SIG-M5 (cell line): ENCODE results near the gene CYB5A.

Experiments
- DNase-seq: peaks from one replicate; lab custom pipeline; 2025; lab: John Stamatoyannopoulos, UW

CYB5A gene

DNA sequence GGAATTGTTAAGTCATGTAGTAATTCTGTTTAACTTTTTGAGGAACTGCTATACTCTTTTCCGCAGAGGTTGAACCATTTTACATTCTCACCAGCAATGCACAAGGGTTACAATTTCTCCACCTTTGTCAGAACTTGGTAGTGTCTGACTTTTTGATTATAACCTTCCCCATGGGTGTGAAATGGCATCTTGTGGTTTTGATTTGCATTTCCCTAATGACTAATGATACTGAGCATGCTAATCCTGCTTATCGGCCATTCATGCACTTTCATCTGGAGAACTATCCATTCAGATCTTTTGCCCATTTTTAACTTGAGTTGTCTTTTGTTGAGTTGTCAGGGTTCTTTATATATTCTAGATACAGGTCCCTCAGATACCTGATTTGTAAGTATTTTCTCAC, 47.2 kb downstream of the CYB5A start:
- no peak for DNase-seq

DNA sequence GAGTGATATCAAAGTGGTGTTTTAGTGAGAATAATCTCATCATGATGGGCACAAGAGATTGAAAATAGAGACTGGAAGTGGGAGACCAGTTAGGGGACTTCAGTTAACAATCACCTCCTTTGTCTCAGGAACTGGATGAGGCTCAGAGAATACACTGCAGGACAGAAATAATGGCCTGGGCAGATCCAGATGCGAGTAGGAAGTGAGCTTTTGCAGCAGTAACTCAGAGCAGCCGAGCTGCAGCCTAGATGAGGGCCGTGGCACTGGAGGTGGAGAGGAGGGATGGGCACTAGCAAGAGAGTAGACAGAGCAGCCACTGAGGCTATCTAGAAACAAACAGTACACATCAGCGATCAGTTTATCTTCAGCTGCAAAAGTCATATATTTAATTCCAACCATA, 48.6 kb downstream of the CYB5A start:
- no peak for DNase-seq

DNA sequence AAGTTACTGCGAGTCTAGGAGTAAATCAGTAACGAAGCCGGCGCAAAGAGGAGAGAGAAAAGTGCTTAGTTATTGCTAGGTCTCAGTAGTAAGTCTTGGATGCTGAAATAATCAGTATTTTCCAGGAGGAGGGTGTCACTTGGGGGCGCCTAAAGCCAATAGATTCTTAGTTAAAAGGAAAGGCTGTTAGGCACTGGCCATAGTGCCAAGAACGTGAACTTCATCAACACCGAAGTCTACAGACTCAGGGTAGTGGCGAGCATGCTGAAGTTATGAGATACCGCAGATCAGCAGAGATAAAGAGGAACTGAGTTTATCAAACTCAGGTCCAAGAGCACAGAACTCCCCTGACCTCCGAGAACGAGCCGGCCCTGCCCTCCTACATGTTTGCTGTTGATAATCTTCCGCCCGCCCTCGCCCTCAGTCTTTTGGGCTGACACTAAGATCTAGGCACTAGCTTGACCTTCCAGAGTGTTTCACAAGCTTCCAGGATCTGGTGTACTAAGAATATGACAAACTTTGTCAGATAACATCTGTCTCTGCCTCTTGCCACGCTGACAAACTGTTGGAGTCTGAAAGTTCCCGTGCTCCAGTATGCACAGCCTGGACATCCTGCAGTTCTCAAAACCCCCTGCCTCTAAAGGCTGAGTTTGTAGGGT, 49.2 kb downstream of the CYB5A start:
- DNase-seq = no peak

GRCh38 chr18:74241970-74242369, 49.8 kb downstream of the CYB5A start:
- no peak for DNase-seq

- DNase-seq = no peak
These were observed 50.3 kb downstream of the CYB5A start for GRCh38 chr18:74241426-74241825.

- DNase-seq = no peak
These were observed 52.2 kb downstream of the CYB5A start for GRCh38 chr18:74239567-74239966.

GRCh38 chr18:74234326-74235171, 57.2 kb downstream of the CYB5A start:
- no peak for DNase-seq

DNA sequence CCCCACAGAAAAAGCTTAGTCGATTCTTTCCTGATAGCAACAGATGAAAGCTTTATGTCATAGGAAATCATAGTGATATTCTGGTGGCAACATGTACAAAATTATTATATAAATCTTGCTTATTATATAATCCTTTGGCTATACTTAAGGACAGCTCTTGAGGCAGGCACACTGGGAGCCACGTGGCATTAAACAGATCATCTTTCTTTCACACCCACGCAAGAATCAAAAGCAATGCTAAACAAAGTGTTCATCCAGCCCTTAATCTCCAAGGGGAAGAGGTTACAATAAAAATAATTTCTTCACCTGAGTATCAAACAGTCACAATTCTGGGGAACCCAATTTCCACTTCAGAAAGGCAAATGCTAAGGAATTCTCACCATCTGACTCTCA, 57.8 kb downstream of the CYB5A start:
- DNase-seq = no peak

DNA sequence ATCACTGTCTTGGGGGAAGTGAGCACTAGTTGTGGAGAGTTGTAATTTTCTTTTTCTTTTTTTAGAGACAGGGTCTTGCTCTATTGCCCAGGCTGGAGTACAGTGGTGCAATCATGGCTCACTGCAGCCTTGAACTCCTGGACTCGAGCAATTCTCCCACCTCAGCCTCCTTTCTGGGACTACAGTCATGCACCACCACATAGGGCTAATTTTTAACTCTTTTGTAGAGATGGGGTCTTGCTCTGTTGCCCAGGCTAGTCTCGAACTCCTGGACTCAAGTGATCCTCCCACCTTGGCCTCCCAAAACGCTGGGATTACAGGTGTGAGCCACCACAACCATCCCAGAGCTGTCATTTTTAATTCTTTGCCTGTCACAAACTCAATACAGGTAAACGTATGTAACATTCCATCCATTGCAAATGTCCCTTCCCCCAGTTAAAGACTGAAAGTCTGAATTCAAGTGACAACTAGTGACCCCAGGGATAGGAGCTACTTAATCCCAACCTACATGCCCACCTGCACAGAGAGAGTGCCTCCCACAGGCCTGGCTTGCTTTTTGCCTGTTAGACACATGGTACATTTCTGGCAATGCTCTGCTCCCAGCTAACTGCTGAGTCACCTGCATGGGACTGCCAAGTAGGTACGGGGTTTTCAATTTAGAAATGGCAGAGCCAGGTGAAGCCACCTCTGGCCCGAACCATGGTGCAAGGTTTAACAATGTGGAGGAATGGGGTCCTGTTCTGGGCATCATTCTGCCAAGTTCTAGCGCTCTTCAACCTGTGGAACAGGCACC, 60.6 kb downstream of the CYB5A start:
- no peak for DNase-seq

DNA sequence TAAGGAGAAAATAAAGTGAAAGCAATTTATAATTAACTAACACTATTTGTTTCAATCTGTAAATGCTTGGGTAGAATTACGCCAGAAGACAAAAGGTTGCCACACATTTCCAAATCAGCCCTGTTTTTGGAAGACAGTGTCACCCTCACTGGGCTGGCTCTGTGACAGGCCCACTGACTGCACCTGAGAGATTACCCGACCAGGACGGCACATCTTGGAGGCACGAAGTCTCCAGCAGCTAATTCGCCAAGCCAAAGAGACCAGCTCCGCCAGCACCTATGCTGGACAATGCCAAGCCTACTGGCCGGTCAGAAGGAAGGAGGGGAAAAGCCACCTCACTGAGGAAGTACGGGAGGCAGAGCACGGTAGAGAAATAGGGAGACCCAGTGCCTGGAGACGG, 61.9 kb downstream of the CYB5A start:
- DNase-seq = no peak

- DNase-seq = no peak
These were observed 62.8 kb downstream of the CYB5A start for GRCh38 chr18:74229005-74229404.

DNA sequence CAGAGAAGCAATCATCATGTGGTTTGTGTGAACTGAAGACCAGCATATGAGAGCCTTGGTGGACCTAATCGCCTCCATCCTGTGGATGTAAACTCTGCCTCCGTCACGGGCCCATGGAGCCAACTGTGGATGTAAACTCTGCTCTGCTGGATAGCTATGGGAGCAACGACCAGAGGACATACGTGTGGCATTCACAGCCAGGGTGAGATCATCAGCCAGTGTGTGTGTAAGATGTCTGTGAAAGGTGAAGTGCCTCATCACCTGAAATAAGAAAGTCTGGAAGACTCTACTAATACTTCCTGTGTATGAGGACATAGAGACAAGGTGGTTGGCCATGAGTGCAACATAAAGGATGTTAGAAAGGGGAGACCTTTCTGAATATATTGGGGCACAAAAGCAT, 63.5 kb downstream of the CYB5A start:
- no peak for DNase-seq

- DNase-seq = no peak
These were observed 65.1 kb downstream of the CYB5A start for GRCh38 chr18:74226666-74227065.

GRCh38 chr18:74226156-74226555, 65.6 kb downstream of the CYB5A start:
- no peak for DNase-seq

DNA sequence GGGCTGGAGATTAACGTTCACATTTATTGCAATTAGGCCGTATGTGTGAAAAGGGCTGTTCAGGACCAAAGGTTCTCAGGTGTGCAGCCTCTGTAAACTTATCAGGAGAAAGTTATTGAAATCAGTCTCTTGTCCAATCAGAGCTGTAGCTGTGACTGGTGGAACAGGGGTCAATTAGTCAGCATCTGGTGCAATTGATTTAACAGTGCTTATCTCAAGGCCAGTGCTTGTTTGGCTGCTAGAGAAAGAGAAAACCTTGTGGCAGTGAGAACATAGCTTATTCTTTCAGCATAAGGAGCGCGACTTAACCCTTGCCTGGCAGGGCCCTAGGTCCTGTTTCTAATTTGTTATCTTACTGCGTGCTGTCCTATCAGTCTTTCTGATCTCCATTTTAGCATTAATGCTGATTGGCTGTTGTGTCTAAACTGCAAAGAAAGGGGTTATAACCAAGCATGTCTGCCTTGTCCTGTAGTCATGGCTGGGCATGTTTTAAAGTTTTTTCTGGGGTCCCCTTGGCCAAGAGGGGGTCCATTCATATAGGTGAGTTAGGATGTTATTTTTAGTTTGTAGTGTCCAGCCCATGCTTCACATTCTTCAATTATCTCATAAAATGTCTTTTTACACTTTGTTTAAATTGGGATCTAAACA, 66.4 kb downstream of the CYB5A start:
- no peak for DNase-seq

GRCh38 chr18:74222710-74223494, 68.9 kb downstream of the CYB5A start:
- DNase-seq = no peak

DNA sequence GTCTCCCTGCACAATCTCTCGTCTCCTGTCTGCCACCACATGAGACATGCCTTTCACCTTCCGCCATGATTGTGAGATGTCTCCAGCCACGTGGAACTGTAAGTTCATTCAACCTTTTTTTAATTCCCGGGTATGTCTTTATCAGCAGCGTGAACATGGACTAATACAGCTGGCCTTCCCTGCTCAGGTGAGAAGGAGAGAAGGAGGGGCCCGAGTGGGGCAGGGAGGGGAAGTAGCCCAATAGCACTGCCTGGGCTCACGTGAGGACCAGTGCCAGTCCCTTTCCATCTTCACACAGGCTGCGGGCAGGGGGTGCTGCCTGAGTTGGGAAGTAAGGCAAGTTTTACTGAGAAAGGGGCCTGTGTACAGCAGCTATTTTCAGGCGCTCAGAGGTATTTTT, 70.7 kb downstream of the CYB5A start:
- DNase-seq = no peak

DNA sequence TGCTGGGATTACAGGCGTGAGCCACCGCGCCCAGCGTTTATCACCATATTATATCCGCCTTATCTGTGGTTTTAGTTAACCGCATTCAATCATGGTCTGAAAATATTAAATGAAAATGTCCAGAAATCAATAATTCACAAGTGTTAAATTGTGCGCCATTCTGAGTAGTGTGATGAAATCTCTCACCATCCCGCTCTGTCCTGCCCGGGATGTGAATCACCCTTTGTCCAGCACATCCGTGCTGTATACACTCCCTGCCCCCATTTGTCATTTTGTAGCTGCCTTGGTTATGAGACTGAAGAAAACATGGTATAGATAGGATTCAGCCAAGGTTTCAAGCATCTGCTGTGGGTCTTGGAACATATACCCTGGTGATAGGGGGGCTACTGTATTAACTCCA, 72.7 kb downstream of the CYB5A start:
- DNase-seq = no peak

- no peak for DNase-seq
These were observed 74.2 kb downstream of the CYB5A start for GRCh38 chr18:74217476-74218143.

DNA sequence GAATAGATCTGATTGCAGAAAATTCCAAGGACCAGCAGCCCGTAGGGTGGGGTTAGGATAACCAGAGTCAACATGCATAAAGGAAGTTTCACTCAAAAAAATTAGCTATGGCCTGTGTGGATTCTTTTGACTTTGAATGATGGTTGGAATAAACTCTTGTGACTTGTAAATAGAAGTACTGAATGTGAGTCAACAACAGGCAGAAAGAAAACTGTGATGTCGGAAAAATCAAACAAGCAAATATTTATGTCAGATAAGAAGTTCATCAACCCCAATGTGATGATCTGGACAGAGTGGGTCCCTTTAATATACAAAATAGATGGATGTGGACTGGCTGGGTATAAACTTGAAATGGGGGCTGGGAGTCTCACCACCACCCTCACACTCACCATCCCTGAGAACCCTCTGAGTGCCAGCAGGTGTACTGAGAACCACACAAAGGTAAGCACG, 75.1 kb downstream of the CYB5A start:
- DNase-seq = no peak

GRCh38 chr18:74215863-74216262, 75.9 kb downstream of the CYB5A start:
- no peak for DNase-seq
